ENCODE measurements around the gene HDAC7. TPM values are rescaled to one million over a fixed set of nuclear protein-coding genes. Genes with fewer than 3 reads are reported as not detected.
"Not testable (repeated sequence)": the region's sequence is repeated elsewhere in the genome, so short reads cannot be mapped to it uniquely, and the experiment has no call there.

The HDAC7 gene
- total RNA-seq, 1 experiment from 2014 or later: 37.1 TPM

GRCh38 chr12:47856094-47856493 lies 36.4 kb upstream of the HDAC7 start:
- no peak for DNase-seq
- Histone ChIP-seq H3K4me3 (no peak overlapping the region), H3K27ac (no peak overlapping the region), H3K27me3 (peaks cover 11% of the 10 kb centered on the region; the same call in 1 of the 2 replicates), H3K4me1 (no peaks in the 10 kb centered on the region), H3K36me3 (no peaks in the 10 kb centered on the region), H3K9me3 (replicated peaks) (no peaks in the 10 kb centered on the region; the same call in 1 of the 2 replicates)

- no peaks in the 10 kb centered on the region; the same call in 1 of the 2 replicates for H3K9me3 ChIP-seq (replicated peaks)
Observed at GRCh38 chr12:47855502-47855901, 35.8 kb upstream of the HDAC7 start.

GRCh38 chr12:47854531-47854930 lies 34.8 kb upstream of the HDAC7 start:
- Histone ChIP-seq H3K4me3 (no peak overlapping the region), H3K4me1 (no peaks in the 10 kb centered on the region), H3K9me3 (replicated peaks) (no peaks in the 10 kb centered on the region; the same call in 1 of the 2 replicates), H3K36me3 (no peaks in the 10 kb centered on the region), H3K27ac (no peak overlapping the region), H3K27me3 (peaks cover 11% of the 10 kb centered on the region; the same call in 1 of the 2 replicates)
- no peak for DNase-seq

More at GRCh38 chr12:47855502-47855901, 35.8 kb upstream of the HDAC7 start:
- Histone ChIP-seq H3K27me3 (peaks cover 7% of the 10 kb centered on the region; the same call in 1 of the 2 replicates), H3K36me3 (no peaks in the 10 kb centered on the region), H3K4me1 (no peaks in the 10 kb centered on the region), H3K4me3 (no peak overlapping the region), H3K27ac (no peak overlapping the region)
- DNase-seq: no peak

- Histone ChIP-seq H3K4me1 (no peaks in the 10 kb centered on the region), H3K36me3 (no peaks in the 10 kb centered on the region), H3K9me3 (replicated peaks) (no peaks in the 10 kb centered on the region; the same call in 1 of the 2 replicates), H3K4me3 (no peak overlapping the region), H3K27me3 (peaks cover 11% of the 10 kb centered on the region; the same call in 1 of the 2 replicates), H3K27ac (no peak overlapping the region)
- no peak for DNase-seq
Observed at GRCh38 chr12:47852096-47852571, 32.4 kb upstream of the HDAC7 start.

- H3K4me3 ChIP-seq: no peak overlapping the region
- no peaks in the 10 kb centered on the region; the same call in 1 of the 2 replicates for H3K9me3 ChIP-seq (replicated peaks)
- H3K27me3 ChIP-seq: peaks cover 11% of the 10 kb centered on the region; the same call in 1 of the 2 replicates
- no peaks in the 10 kb centered on the region for H3K36me3 ChIP-seq
- H3K4me1 ChIP-seq: no peaks in the 10 kb centered on the region
- H3K27ac ChIP-seq: no peak overlapping the region
- DNase-seq: no peak
Observed at GRCh38 chr12:47851303-47851952, 31.7 kb upstream of the HDAC7 start.

- Histone ChIP-seq H3K4me3 (no peak overlapping the region), H3K4me1 (no peaks in the 10 kb centered on the region), H3K36me3 (no peaks in the 10 kb centered on the region), H3K9me3 (replicated peaks) (no peaks in the 10 kb centered on the region), H3K27ac (no peak overlapping the region), H3K27me3 (peaks cover 7% of the 10 kb centered on the region; the same call in 1 of the 2 replicates)
- no peak for DNase-seq
Observed at GRCh38 chr12:47850153-47851084, 30.7 kb upstream of the HDAC7 start.

- H3K36me3 ChIP-seq: no peaks in the 10 kb centered on the region
- H3K4me1 ChIP-seq: no peaks in the 10 kb centered on the region
- H3K27ac ChIP-seq: no peak overlapping the region
- no peak overlapping the region for H3K4me3 ChIP-seq
- no peak for DNase-seq
- no peaks in the 10 kb centered on the region for H3K9me3 ChIP-seq (replicated peaks)
- H3K27me3 ChIP-seq: peaks cover 15% of the 10 kb centered on the region; the same call in 1 of the 2 replicates
Observed at GRCh38 chr12:47849261-47849660, 29.6 kb upstream of the HDAC7 start.

GRCh38 chr12:47848853-47849252 lies 29.1 kb upstream of the HDAC7 start:
- Histone ChIP-seq H3K4me1 (no peaks in the 10 kb centered on the region), H3K36me3 (no peaks in the 10 kb centered on the region), H3K9me3 (replicated peaks) (no peaks in the 10 kb centered on the region), H3K27ac (no peak overlapping the region), H3K27me3 (peaks cover 15% of the 10 kb centered on the region; the same call in 1 of the 2 replicates), H3K4me3 (no peak overlapping the region)
- no peak for DNase-seq

GRCh38 chr12:47846294-47846996 lies 26.7 kb upstream of the HDAC7 start:
- H3K4me1 ChIP-seq: no peaks in the 10 kb centered on the region
- DNase-seq: no peak
- no peak overlapping the region for H3K4me3 ChIP-seq
- no peaks in the 10 kb centered on the region for H3K9me3 ChIP-seq (replicated peaks)
- H3K36me3 ChIP-seq: no peaks in the 10 kb centered on the region
- peaks cover 19% of the 10 kb centered on the region; the same call in 1 of the 2 replicates for H3K27me3 ChIP-seq
- no peak overlapping the region for H3K27ac ChIP-seq

- Histone ChIP-seq H3K9me3 (replicated peaks) (no peaks in the 10 kb centered on the region), H3K4me1 (no peaks in the 10 kb centered on the region), H3K27me3 (peaks cover 17% of the 10 kb centered on the region; the same call in 1 of the 2 replicates), H3K36me3 (no peaks in the 10 kb centered on the region), H3K27ac (no peak overlapping the region), H3K4me3 (no peak overlapping the region)
- no peak for DNase-seq
Observed at GRCh38 chr12:47845081-47845480, 25.4 kb upstream of the HDAC7 start.

GRCh38 chr12:47844264-47845019 lies 24.7 kb upstream of the HDAC7 start:
- DNase-seq: no peak
- no peak overlapping the region for H3K27ac ChIP-seq
- no peaks in the 10 kb centered on the region for H3K9me3 ChIP-seq (replicated peaks)
- H3K4me1 ChIP-seq: peaks cover 5% of the 10 kb centered on the region; the same call in 1 of the 2 replicates
- no peaks in the 10 kb centered on the region for H3K36me3 ChIP-seq
- no peak overlapping the region for H3K4me3 ChIP-seq
- peaks cover 15% of the 10 kb centered on the region; the same call in 1 of the 2 replicates for H3K27me3 ChIP-seq

GRCh38 chr12:47843226-47843980 lies 23.7 kb upstream of the HDAC7 start:
- H3K27me3 ChIP-seq: peaks cover 15% of the 10 kb centered on the region; the same call in 1 of the 2 replicates
- no peaks in the 10 kb centered on the region for H3K36me3 ChIP-seq
- no peaks in the 10 kb centered on the region for H3K9me3 ChIP-seq (replicated peaks)
- H3K27ac ChIP-seq: no peak overlapping the region
- no peak for DNase-seq
- no peak overlapping the region for H3K4me3 ChIP-seq
- H3K4me1 ChIP-seq: peaks cover 13% of the 10 kb centered on the region

- not testable (repeated sequence) for H3K4me3 ChIP-seq; H3K27ac ChIP-seq; DNase-seq; H3K9me3 ChIP-seq (replicated peaks); H3K36me3 ChIP-seq
- H3K4me1 ChIP-seq: peaks cover 17% of the 10 kb centered on the region
- peaks cover 15% of the 10 kb centered on the region; the same call in 1 of the 2 replicates for H3K27me3 ChIP-seq
Observed at GRCh38 chr12:47842543-47842942, 22.8 kb upstream of the HDAC7 start.

Data from SJCRH30 (cell line).